HCEC 1CT (cell line): ENCODE results near the gene DIP2B.

Experiments
- DNase-seq: peaks from one replicate; pipeline ENCODE4 v3.0.0-alpha.2; 2017

The DIP2B gene

GRCh38 chr12:50614167-50614759 is 109.5 kb downstream of the DIP2B start:
- DNase-seq, result no peak

GRCh38 chr12:50615145-50615906 is 110.5 kb downstream of the DIP2B start:
- no peak for DNase-seq

- no peak for DNase-seq
Observed at GRCh38 chr12:50615907-50616296, 111.1 kb downstream of the DIP2B start.

- DNase-seq, result no peak
Observed at GRCh38 chr12:50617657-50618056, 112.9 kb downstream of the DIP2B start.

GRCh38 chr12:50618864-50619609 is 114.3 kb downstream of the DIP2B start:
- peak; percentile 17 for DNase-seq

- DNase-seq, result no peak
Observed at GRCh38 chr12:50619610-50619958, 114.8 kb downstream of the DIP2B start.

GRCh38 chr12:50620109-50620977 is 115.6 kb downstream of the DIP2B start:
- DNase-seq, result peak; percentile 84

GRCh38 chr12:50620978-50621360 is 116.2 kb downstream of the DIP2B start:
- no peak for DNase-seq

- no peak for DNase-seq
Observed at GRCh38 chr12:50621399-50622300, 116.9 kb downstream of the DIP2B start.

- DNase-seq, result no peak
Observed at GRCh38 chr12:50625029-50625925, 120.5 kb downstream of the DIP2B start.

- DNase-seq, result no peak
Observed at GRCh38 chr12:50626026-50626425, 121.2 kb downstream of the DIP2B start.

GRCh38 chr12:50627491-50627890 is 122.7 kb downstream of the DIP2B start:
- no peak for DNase-seq

- no peak for DNase-seq
Observed at GRCh38 chr12:50628394-50628793, 123.6 kb downstream of the DIP2B start.

GRCh38 chr12:50633955-50634354 is 129.2 kb downstream of the DIP2B start:
- peak; percentile 17 for DNase-seq

- no peak for DNase-seq
Observed at GRCh38 chr12:50634379-50634778, 129.6 kb downstream of the DIP2B start.

GRCh38 chr12:50635364-50635763 is 130.6 kb downstream of the DIP2B start:
- no peak for DNase-seq

GRCh38 chr12:50635857-50636256 is 131.1 kb downstream of the DIP2B start:
- no peak for DNase-seq

GRCh38 chr12:50636505-50636904 is 131.7 kb downstream of the DIP2B start:
- no peak for DNase-seq

- DNase-seq, result peak; percentile 71
Observed at GRCh38 chr12:50637870-50638481, 133.2 kb downstream of the DIP2B start.

GRCh38 chr12:50638482-50638880 is 133.7 kb downstream of the DIP2B start:
- DNase-seq, result no peak
